Measurements from ENCODE around the gene SEMA3G. TPM values are rescaled to one million over a fixed set of nuclear protein-coding genes. Genes with fewer than 3 reads are reported as not detected.
A peak's percentile ranks its signal among the peaks of the same experiment; 100 is the strongest.

Gene SEMA3G
- total and polyA plus RNA-seq, 7 experiments from 2014 or later, result 0.10 to 0.24 TPM; not detected in 5

DNA sequence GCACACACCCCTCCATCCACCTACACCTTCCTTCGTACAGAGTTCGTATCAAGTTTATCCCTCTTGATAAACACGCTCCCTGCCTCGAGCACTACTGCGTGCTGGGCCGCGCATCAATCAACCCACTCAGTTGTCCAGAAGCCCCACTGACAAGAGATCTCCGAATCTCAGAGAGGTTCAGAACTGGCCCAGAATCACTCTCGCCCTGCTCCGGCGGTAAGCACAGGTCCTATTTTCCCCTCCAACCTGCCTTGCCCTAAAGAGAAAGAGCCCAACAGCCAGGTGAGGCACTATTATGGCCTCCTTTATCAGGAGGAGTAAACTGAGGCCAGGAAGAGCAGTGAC lies 10.0 kb upstream of the SEMA3G start:
- no peaks in the 10 kb centered on the region for H3K9me3 ChIP-seq (ENCODE audit: control insufficient read depth in 2 of 3, low read length in 3 of 3)
- intact Hi-C loops (cut with micrococcal nuclease), result loop anchor here (1.0 to 10.0 kb wide), 9 partner anchors 8 to 512 kb away; partner anchors contain the start of genes GNL3 (in 2 of the 2), PBRM1 (in 2 of the 2), UQCC5 (in 2 of the 2) and DUSP7 (in 1 of the 2)
- no peaks in the 10 kb centered on the region for H3K27me3 Mint-ChIP-seq
- peaks cover 0 to 14% (median 5%) of the 10 kb centered on the region in 5 donors for H3K36me3 Mint-ChIP-seq
- no peak for DNase-seq
- H3K9me3 Mint-ChIP-seq, result no peaks in the 10 kb centered on the region
- H3K27ac ChIP-seq (ENCODE audit: low read depth, low read length), result peak overlapping the region; percentile 88
- POLR2A ChIA-PET, result interaction anchor here (0.9 to 2.4 kb wide), 9 partner anchors 10 to 251 kb away, joined by 3 to 9 read pairs (median 4); partner anchors contain the start of genes GLT8D1, GLYCTK, SEMA3G and SPCS1
- peaks cover 8 to 26% (median 11%) of the 10 kb centered on the region in 3 experiments for H3K36me3 ChIP-seq (ENCODE audit: control insufficient read depth in 2 of 3, insufficient read depth in 3 of 3, low read length in 3 of 3)
- peak overlapping the region; percentile 98 for H3K4me3 ChIP-seq (ENCODE audit: low read length)
- no peak for ATAC-seq
- no peaks in the 10 kb centered on the region for H3K27me3 ChIP-seq (ENCODE audit: control insufficient read depth in 2 of 2, insufficient read depth in 2 of 2, low read length in 2 of 2)
- peak overlapping the region; percentile 87 to 96 (median 93) for H3K4me3 Mint-ChIP-seq
- H3K27ac Mint-ChIP-seq, result peak overlapping the region; percentile 96 to 100 (median 99)
- H3K4me1 Mint-ChIP-seq, result peaks cover 25 to 47% (median 41%) of the 10 kb centered on the region in 7 donors
- CTCF ChIA-PET, result no interaction called here
- peaks cover 15 to 23% of the 10 kb centered on the region in 2 donors for H3K4me1 ChIP-seq (ENCODE audit: control insufficient read depth in 2 of 2, insufficient read depth in 2 of 2, low read length in 2 of 2)

DNA sequence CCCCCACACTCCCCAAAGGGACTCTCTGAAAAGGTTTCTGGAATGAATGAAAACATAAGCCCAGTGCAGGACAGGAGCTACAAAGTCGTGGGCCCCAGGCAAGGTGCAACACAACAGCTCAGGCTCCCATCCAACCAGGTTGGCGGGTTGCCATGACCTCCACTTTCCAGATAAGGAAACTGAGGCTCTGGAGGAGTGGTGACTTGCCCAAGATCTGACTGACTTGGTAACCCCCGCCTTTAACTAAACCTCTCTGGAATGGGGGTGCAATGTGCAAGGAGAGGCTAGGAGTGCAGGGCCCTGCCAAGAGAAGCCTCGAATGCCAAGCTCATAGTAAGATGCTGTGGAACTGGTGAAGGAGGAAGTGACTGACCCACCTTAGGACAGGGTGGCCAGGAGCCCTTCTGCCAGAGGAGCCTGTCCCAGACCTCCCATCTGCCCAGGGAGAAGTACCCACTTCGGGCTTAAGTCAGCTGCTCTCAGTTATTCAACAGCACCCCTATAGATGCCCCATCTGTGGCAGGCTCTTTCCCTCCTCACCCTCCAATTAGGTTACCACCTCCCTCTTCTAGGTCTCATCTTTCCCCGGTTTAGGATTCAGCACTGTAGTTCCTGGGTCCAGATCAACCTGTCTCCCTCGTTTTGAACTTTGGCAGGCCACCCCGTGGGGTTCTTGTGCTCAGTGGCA lies 9.5 kb upstream of the SEMA3G start:
- no peaks in the 10 kb centered on the region for H3K27me3 ChIP-seq (ENCODE audit: control insufficient read depth in 2 of 2, insufficient read depth in 2 of 2, low read length in 2 of 2)
- Mint-ChIP-seq H3K4me3 (peak overlapping the region; percentile 87 to 96 (median 93)), H3K36me3 (peaks cover 0 to 13% (median 5%) of the 10 kb centered on the region in 5 donors), H3K4me1 (peaks cover 25 to 47% (median 41%) of the 10 kb centered on the region in 7 donors), H3K27ac (peak overlapping the region; percentile 96 to 100 (median 99)), H3K27me3 (no peaks in the 10 kb centered on the region), H3K9me3 (no peaks in the 10 kb centered on the region)
- ATAC-seq (no peak), DNase-seq (peak in 1 of 9 donors; percentile 9)
- H3K27ac ChIP-seq (ENCODE audit: low read depth, low read length), result peak overlapping the region; percentile 88
- no peaks in the 10 kb centered on the region for H3K9me3 ChIP-seq (ENCODE audit: control insufficient read depth in 2 of 3, low read length in 3 of 3)
- peak overlapping the region; percentile 98 for H3K4me3 ChIP-seq (ENCODE audit: low read length)
- ChIA-PET CTCF (interaction anchor here (0.6 kb wide), 1 partner anchor 42 kb away, joined by 6 read pairs; no protein-coding TSS in a partner anchor), POLR2A (interaction anchor here (0.8 to 2.4 kb wide), 11 partner anchors 9 to 459 kb away, joined by 3 to 9 read pairs (median 4); partner anchors contain the start of genes GLT8D1, GLYCTK, RPL29 and SEMA3G)
- peaks cover 15 to 23% of the 10 kb centered on the region in 2 donors for H3K4me1 ChIP-seq (ENCODE audit: control insufficient read depth in 2 of 2, insufficient read depth in 2 of 2, low read length in 2 of 2)
- peaks cover 8 to 26% (median 11%) of the 10 kb centered on the region in 3 experiments for H3K36me3 ChIP-seq (ENCODE audit: control insufficient read depth in 2 of 3, insufficient read depth in 3 of 3, low read length in 3 of 3)
- intact Hi-C loops (cut with micrococcal nuclease), result loop anchor here in 1 of 2 donors (2.0 to 10.0 kb wide), 4 partner anchors 166 to 512 kb away; partner anchors contain the start of genes DUSP7, GNL3, PARP3 and PBRM1

DNA sequence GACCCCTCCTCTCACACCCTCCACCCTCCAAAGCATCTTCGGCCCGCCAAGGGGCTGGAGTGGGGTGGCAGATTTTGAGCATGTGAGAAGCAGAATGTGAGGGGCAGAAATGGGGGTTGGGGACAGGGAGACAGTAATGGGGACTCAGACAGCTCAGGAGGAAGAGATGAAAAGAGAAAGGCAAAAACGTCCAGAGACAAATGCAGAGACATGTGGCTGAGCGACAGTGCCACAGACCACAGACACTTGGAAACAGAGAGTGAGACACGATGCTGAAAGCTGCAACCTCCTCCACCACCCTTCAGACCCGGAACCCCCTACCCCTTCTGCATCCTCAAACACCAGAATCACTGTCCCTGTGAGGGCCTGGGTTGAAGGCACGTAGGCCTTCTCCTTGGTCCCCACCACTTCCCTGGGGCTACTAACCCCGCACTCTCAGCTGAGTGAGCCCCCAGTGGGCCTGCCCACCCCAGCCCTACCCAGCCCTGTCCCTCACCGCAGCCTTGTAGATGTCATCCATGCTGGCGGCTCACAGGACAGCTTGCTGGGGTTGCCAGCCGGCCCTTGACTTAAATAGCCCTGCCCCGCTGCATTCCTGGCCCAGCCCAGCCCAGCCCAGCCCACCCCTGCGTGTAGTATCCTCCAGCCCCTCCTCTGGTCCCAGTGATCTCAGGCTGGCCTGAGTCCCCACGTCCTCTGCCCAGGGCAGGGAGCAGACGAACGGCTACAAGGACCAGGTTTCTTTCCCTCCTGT lies 8.8 kb upstream of the SEMA3G start, which contains the start of gene TNNC1:
Gene TNNC1, minus strand, starts transcription at position 546 of the 754 bp plus-strand sequence. Its CDS starts 26 bp downstream, at position 520.
- no peaks in the 10 kb centered on the region for H3K27me3 Mint-ChIP-seq
- ATAC-seq (no peak), DNase-seq (no peak)
- H3K27ac Mint-ChIP-seq, result peak within 1 kb of the TSS; percentile 96 to 100 (median 99)
- Histone ChIP-seq H3K4me3 (ENCODE audit: low read length) (peak within 1 kb of the TSS; percentile 98), H3K4me1 (ENCODE audit: control insufficient read depth in 2 of 2, insufficient read depth in 2 of 2, low read length in 2 of 2) (peaks cover 15 to 23% of the 10 kb centered on the region in 2 donors), H3K27ac (ENCODE audit: low read depth, low read length) (peak within 1 kb of the TSS; percentile 88), H3K36me3 (ENCODE audit: control insufficient read depth in 2 of 3, insufficient read depth in 3 of 3, low read length in 3 of 3) (peaks cover 4 to 21% (median 6%) of the 10 kb centered on the region in 3 experiments), H3K9me3 (ENCODE audit: control insufficient read depth in 2 of 3, low read length in 3 of 3) (no peaks in the 10 kb centered on the region), H3K27me3 (ENCODE audit: control insufficient read depth in 2 of 2, insufficient read depth in 2 of 2, low read length in 2 of 2) (no peaks in the 10 kb centered on the region)
- ChIA-PET POLR2A (interaction anchor here (0.5 to 2.4 kb wide), 6 partner anchors 9 to 458 kb away, joined by 3 to 9 read pairs (median 4); partner anchors contain the start of genes RPL29 and SEMA3G), CTCF (interaction anchor here (0.6 to 2.0 kb wide), 3 partner anchors 26 to 41 kb away, joined by 3 to 11 read pairs (median 6); no protein-coding TSS in a partner anchor)
- H3K36me3 Mint-ChIP-seq, result peaks cover 0 to 6% (median 3%) of the 10 kb centered on the region in 5 donors
- H3K9me3 Mint-ChIP-seq, result no peaks in the 10 kb centered on the region
- H3K4me1 Mint-ChIP-seq, result peaks cover 23 to 47% (median 41%) of the 10 kb centered on the region in 7 donors
- peak within 1 kb of the TSS; percentile 87 to 96 (median 93) for H3K4me3 Mint-ChIP-seq
- intact Hi-C loops (cut with micrococcal nuclease), result loop anchor here in 1 of 2 donors (2.0 to 10.0 kb wide), 4 partner anchors 165 to 511 kb away; partner anchors contain the start of genes DUSP7, GNL3, PARP3 and PBRM1

- CTCF ChIA-PET, result interaction anchor here (0.9 to 2.0 kb wide), 2 partner anchors 25 to 40 kb away, joined by 3 to 11 read pairs; no protein-coding TSS in a partner anchor
- DNase-seq (no peak), ATAC-seq (no peak)
- H3K4me3 Mint-ChIP-seq, result no peak overlapping the region
- intact Hi-C loops (cut with micrococcal nuclease), result loop anchor here in 1 of 2 donors (10.0 kb wide), 1 partner anchor 232 kb away; the partner anchor contains the start of genes GNL3 and PBRM1
- peak overlapping the region; percentile 88 for H3K27ac ChIP-seq (ENCODE audit: low read depth, low read length)
- H3K4me1 Mint-ChIP-seq, result peaks cover 23 to 37% (median 33%) of the 10 kb centered on the region in 7 donors
- H3K36me3 Mint-ChIP-seq, result peaks cover 0 to 5% (median 0%) of the 10 kb centered on the region in 5 donors
- no peaks in the 10 kb centered on the region for H3K27me3 ChIP-seq (ENCODE audit: control insufficient read depth in 2 of 2, insufficient read depth in 2 of 2, low read length in 2 of 2)
- peaks cover 0 to 11% (median 0%) of the 10 kb centered on the region in 3 experiments for H3K36me3 ChIP-seq (ENCODE audit: control insufficient read depth in 2 of 3, insufficient read depth in 3 of 3, low read length in 3 of 3)
- POLR2A ChIA-PET, result interaction anchor here (0.5 to 2.4 kb wide), 4 partner anchors 8 to 241 kb away, joined by 3 to 9 read pairs (median 4); partner anchors contain the start of gene SEMA3G
- H3K9me3 ChIP-seq (ENCODE audit: control insufficient read depth in 2 of 3, low read length in 3 of 3), result no peaks in the 10 kb centered on the region
- H3K27ac Mint-ChIP-seq, result peak overlapping the region in 5 of 9 donors; percentile 4 to 99 (median 81)
- no peaks in the 10 kb centered on the region for H3K27me3 Mint-ChIP-seq
- no peak overlapping the region for H3K4me3 ChIP-seq (ENCODE audit: low read length)
- H3K9me3 Mint-ChIP-seq, result no peaks in the 10 kb centered on the region
- peaks cover 15 to 23% of the 10 kb centered on the region in 2 donors for H3K4me1 ChIP-seq (ENCODE audit: control insufficient read depth in 2 of 2, insufficient read depth in 2 of 2, low read length in 2 of 2)
Observed at GRCh38 chr3:52452570-52453221, 7.8 kb upstream of the SEMA3G start.

- no peak overlapping the region for H3K4me3 Mint-ChIP-seq
- intact Hi-C loops (cut with micrococcal nuclease), result loop anchor here in 1 of 2 donors (10.0 kb wide), 1 partner anchor 233 kb away; the partner anchor contains the start of genes GNL3 and PBRM1
Observed at GRCh38 chr3:52452126-52452525, 7.2 kb upstream of the SEMA3G start.

More at GRCh38 chr3:52452126-52452525, 7.2 kb upstream of the SEMA3G start:
- Histone ChIP-seq H3K27ac (ENCODE audit: low read depth, low read length) (no peak overlapping the region), H3K4me1 (ENCODE audit: control insufficient read depth in 2 of 2, insufficient read depth in 2 of 2, low read length in 2 of 2) (peaks cover 15 to 26% of the 10 kb centered on the region in 2 donors), H3K27me3 (ENCODE audit: control insufficient read depth in 2 of 2, insufficient read depth in 2 of 2, low read length in 2 of 2) (no peaks in the 10 kb centered on the region), H3K4me3 (ENCODE audit: low read length) (no peak overlapping the region), H3K36me3 (ENCODE audit: control insufficient read depth in 2 of 3, insufficient read depth in 3 of 3, low read length in 3 of 3) (peaks cover 0 to 6% (median 0%) of the 10 kb centered on the region in 3 experiments), H3K9me3 (ENCODE audit: control insufficient read depth in 2 of 3, low read length in 3 of 3) (no peaks in the 10 kb centered on the region)
- Mint-ChIP-seq H3K27ac (peak overlapping the region in 2 of 9 donors; percentile 4 to 59), H3K27me3 (no peaks in the 10 kb centered on the region), H3K4me1 (peaks cover 20 to 34% (median 30%) of the 10 kb centered on the region in 7 donors), H3K9me3 (no peaks in the 10 kb centered on the region), H3K36me3 (peaks cover 0 to 2% (median 0%) of the 10 kb centered on the region in 5 donors)
- no peak for DNase-seq
- POLR2A ChIA-PET, result interaction anchor here (1.0 kb wide), 1 partner anchor 46 kb away, joined by 3 read pairs; no protein-coding TSS in a partner anchor
- CTCF ChIA-PET, result interaction anchor here (0.6 to 2.0 kb wide), 2 partner anchors 9 to 39 kb away, joined by 3 to 11 read pairs; no protein-coding TSS in a partner anchor
- no peak for ATAC-seq
